ENCODE results near the gene TNFSF15. TPM values are rescaled to one million over a fixed set of nuclear protein-coding genes. Genes with fewer than 3 reads are reported as not detected.

The TNFSF15 gene
- total RNA-seq, 1 experiment from 2014 or later = not detected

GRCh38 chr9:114822708-114823107, 16.9 kb upstream of the TNFSF15 start:
- H3K23ac ChIP-seq (ENCODE audit: insufficient read length, low read depth, low read length) = no peak overlapping the region
- no peak overlapping the region for H3K27ac Mint-ChIP-seq
- DNase-seq = no peak
- no peak overlapping the region for H2BK15ac ChIP-seq (ENCODE audit: low read depth, low read length)
- H3T11ph ChIP-seq (ENCODE audit: low read length) = no peak overlapping the region
- H3K4me1 ChIP-seq (ENCODE audit: insufficient read depth, low read length) = no peaks in the 10 kb centered on the region
- no peak overlapping the region for H2AFZ ChIP-seq (ENCODE audit: low read length)
- H3K4me1 Mint-ChIP-seq = no peaks in the 10 kb centered on the region
- H3K14ac ChIP-seq (ENCODE audit: insufficient read depth, low read length) = no peak overlapping the region
- H3K27ac ChIP-seq (ENCODE audit: insufficient read length, low read depth, low read length) = no peak overlapping the region
- H2BK5ac ChIP-seq (ENCODE audit: insufficient read length, low read length) = no peak overlapping the region
- no peak overlapping the region for H4K91ac ChIP-seq (ENCODE audit: insufficient read length, low read depth, low read length)
- H3K9me3 ChIP-seq (ENCODE audit: control insufficient read depth, low read depth, low read length) = no peaks in the 10 kb centered on the region
- H2AK5ac ChIP-seq (ENCODE audit: insufficient read length, low read length) = no peak overlapping the region
- TF ChIP-seq CTCF (conservative IDR thresholded peaks at IDR 0.05) = no peak
- H3K36me3 Mint-ChIP-seq (ENCODE audit: insufficient read depth in 1 of 3, low read depth in 3 of 3) = no peaks in the 10 kb centered on the region
- H3K9me3 Mint-ChIP-seq = no peaks in the 10 kb centered on the region
- H2BK120ac ChIP-seq (ENCODE audit: low read depth, low read length, poor library complexity, severe bottlenecking) = no peak overlapping the region
- WGBS (ENCODE audit: extremely low coverage, insufficient read length, low lambda C conversion rate) = no CpG with 5 or more reads among the region's 2 CpGs
- H3K9ac ChIP-seq (ENCODE audit: extremely low read depth, insufficient read length, low read length) = no peak overlapping the region
- no peak overlapping the region for H3K4ac ChIP-seq (ENCODE audit: low read depth, low read length)
- no peak overlapping the region for H4K5ac ChIP-seq (ENCODE audit: insufficient read length, low read depth, low read length)
- no peak overlapping the region for H3K56ac ChIP-seq (ENCODE audit: insufficient read length, low read depth, low read length)
- no peak overlapping the region for H4K8ac ChIP-seq (replicated peaks; ENCODE audit: insufficient read length, low read depth, low read length)
- no peak overlapping the region for H3K4me2 ChIP-seq (ENCODE audit: insufficient read depth, insufficient read length, low read length)
- no peak overlapping the region for H3K18ac ChIP-seq (ENCODE audit: insufficient read length, low read depth, low read length)
- H3K4me3 Mint-ChIP-seq = no peak overlapping the region
- H3K79me1 ChIP-seq (ENCODE audit: insufficient read depth, low read depth, low read length, poor library complexity, severe bottlenecking) = no peaks in the 10 kb centered on the region
- H3K23me2 ChIP-seq (ENCODE audit: insufficient read length, low read depth, low read length, poor library complexity, severe bottlenecking) = no peaks in the 10 kb centered on the region
- H3K27me3 ChIP-seq (ENCODE audit: insufficient read depth, low read length) = no peaks in the 10 kb centered on the region; the same call in none of the 2 replicates
- no peak overlapping the region for H2BK12ac ChIP-seq (ENCODE audit: insufficient read length, low read depth, low read length)
- H3K79me2 ChIP-seq (ENCODE audit: insufficient read depth, low read length) = no peaks in the 10 kb centered on the region
- H4K20me1 ChIP-seq (ENCODE audit: control insufficient read depth, insufficient read depth, insufficient read length) = no peaks in the 10 kb centered on the region
- peaks cover 49% of the 10 kb centered on the region for H3K27me3 Mint-ChIP-seq (ENCODE audit: low read depth)
- H2BK20ac ChIP-seq (ENCODE audit: low read depth, low read length, poor library complexity, severe bottlenecking) = no peak overlapping the region
